GM12873 (cell line): ENCODE results near the gene CBR1.

Experiments used
- TF ChIP-seq, protein P1 (sequence below): IDR thresholded peaks from 2 replicates; pipeline ENCODE4 v1.5.1; 2012; ENCODE audit warnings: low read depth, mild to moderate bottlenecking, moderate library complexity, low read length, control low read depth; ENCODE audit not compliant: insufficient read depth; ENCODE audit errors: missing control alignments

Gene CBR1

DNA sequence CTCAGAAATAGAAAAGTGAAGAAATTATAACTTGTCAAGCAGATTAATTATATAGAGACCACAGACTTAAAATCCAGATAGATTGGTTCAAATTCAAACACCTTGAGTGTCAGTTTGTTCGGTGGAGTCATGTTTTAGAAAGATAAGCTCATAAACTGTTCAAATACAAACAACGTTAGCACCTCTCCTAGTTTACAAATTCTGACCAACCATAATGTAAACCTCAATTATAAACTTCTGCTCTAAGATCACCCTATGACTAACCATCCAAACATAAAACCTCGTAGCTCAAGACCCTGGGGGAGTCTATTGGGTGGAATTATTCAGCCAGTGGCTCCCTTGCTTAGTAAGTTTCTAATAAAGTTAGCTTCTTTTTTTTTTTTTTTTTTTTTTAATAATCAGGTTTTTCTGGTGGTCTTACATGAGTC is 12.4 kb downstream of the CBR1 start:
- TF ChIP-seq, protein P1, sequence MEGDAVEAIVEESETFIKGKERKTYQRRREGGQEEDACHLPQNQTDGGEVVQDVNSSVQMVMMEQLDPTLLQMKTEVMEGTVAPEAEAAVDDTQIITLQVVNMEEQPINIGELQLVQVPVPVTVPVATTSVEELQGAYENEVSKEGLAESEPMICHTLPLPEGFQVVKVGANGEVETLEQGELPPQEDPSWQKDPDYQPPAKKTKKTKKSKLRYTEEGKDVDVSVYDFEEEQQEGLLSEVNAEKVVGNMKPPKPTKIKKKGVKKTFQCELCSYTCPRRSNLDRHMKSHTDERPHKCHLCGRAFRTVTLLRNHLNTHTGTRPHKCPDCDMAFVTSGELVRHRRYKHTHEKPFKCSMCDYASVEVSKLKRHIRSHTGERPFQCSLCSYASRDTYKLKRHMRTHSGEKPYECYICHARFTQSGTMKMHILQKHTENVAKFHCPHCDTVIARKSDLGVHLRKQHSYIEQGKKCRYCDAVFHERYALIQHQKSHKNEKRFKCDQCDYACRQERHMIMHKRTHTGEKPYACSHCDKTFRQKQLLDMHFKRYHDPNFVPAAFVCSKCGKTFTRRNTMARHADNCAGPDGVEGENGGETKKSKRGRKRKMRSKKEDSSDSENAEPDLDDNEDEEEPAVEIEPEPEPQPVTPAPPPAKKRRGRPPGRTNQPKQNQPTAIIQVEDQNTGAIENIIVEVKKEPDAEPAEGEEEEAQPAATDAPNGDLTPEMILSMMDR = no peak

DNA sequence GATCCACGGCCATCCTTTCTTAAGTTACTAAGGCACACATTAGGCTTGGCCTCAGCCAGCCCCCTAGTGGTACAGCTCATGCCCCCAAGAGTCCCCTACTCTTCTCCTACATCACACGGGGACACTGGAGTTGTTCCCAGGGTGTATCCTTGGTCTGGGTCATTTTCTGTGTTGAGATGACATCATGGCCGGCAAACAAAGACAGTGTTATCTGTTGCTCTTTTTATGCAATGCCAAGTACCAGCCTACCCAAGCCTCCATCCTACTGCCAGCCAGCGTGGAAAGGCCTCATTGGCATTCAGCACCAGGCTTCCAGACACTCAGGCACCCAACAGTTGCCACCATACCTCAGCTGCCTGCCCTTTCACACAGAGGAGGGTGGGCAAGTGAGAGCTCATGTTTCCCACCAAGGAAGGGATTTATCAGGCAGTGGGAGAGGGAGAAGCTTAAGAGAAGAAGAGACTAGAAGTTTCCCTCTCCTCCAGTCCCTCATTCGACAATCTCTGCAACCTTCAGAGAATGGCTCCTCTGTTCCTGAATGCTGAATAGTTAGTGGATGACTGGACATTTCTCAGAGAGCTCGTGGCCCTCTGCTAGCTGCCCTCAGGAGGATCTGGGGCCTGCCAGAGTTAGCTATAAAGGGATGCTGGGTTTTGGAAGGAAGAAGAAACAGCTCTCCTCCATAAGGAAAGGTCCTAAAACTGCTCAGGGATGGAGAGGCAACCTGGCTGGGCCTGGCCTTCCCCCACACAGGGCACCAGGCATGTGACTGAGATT is 17.7 kb downstream of the CBR1 start:
- TF ChIP-seq, protein P1 = peak; percentile 26

DNA sequence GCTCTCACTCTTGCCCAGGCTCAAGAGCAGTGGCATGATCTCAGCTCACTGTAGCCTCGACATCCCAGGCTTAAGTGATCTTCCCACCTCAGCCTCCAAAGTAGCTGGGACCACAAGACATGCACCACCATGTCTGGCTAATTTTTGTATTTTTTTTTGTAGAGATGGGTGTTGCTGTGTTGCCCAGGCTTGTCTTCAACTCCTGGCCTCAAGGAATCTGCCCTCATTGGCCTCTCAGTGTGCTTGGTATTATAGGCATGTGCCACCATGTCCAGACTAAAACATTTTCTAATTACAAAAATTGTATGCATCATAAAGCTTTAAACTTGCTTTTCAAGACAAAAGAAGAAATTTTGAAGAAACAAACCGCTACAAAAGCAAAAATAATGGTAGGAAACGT is 20.1 kb downstream of the CBR1 start:
- TF ChIP-seq, protein P1 = no peak

DNA sequence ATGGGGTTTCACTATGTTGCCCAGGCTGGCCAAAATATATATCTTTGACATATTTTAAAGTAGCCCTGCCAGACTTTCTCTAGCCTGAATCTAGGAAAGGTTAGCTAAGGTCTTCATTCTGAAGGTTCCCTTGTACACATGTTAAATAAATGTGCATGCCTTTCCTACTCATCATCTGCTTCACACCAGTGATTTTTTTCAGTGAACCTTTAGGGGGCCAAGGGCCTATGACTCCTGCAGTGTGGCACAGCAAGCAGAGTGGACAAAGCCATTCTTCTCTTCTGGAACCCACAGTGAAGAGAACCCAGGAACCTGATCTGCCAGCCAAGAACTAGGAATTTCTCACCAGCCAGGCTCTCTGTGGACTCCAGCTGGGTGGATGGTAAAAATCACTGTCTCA is 22.9 kb downstream of the CBR1 start:
- TF ChIP-seq, protein P1 = no peak

DNA sequence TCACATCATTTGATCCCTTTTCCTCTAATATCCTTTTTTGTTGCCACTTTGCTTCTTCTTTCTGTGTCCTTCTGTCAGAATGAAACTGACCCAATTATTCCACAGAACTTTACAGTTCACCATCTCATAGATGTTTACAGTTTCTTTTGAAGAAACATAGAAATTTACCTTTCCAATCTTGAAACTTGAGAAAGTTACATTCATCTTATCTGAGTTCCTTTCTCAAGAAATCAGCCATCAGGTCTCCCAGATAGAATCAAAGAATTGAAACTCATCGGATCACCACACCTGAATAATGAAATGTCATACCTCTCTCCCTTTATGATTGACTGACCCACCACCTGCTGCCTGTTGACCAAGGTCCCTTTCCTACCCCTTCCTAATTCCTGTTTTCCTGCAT is 23.7 kb downstream of the CBR1 start:
- TF ChIP-seq, protein P1 = no peak

DNA sequence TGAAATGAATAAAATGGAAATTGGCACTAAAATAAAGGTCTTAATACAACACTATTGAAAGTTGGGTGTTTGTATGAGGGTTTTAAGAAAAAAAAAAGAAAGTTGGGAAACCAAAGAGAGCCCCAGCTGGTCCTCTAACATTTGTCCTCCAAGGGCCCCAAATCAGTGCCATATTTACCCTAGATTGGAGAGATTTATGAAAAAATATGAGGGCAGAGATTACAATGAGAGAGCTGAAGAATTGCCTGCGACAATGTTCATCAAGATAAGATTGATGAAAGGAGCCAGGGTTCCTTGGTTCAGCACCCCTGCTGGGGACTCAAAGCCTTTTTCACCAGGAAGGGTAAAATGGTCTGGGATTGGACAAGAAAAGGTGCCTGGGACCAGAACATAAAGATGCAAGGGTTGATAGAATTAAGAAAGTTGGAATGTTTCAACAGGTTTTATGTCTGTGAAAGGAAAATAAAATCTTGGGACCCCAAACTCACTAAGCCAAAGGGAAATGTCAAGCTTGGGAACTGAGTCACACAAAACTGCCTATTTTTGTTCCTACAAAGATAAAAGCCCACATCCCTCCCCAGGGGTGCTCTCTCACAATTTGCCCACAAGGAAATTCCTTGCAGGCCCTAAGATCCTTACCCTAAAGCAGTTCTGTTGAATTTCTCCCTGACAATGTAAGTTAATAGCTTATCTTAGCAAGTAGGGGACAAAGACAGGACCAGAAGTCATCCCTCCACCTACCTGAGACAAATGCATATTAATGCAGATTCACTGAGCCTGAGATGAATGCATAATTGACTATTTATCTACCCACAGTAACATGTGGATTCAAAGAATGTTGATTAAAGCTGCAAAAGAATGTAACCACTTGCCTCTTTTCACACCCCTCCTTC is 26.8 kb downstream of the CBR1 start:
- TF ChIP-seq, protein P1 = no peak
